HCT116 (cell line): ENCODE measurements around the gene FAAP100. TPM values are rescaled to one million over a fixed set of nuclear protein-coding genes. Genes with fewer than 3 reads are reported as not detected.

Experiments used
- ATAC-seq: fragments of 200-7000 bp; cut with Tn5 transposase; 2 replicates; pipeline ENCODE4 v1.9.1; 2020; ENCODE audit warnings: mild to moderate bottlenecking, moderate library complexity
- BruUV-seq: library from RNA; stranded (reverse); fragments of 400-500 nt; replicated peaks from 2 replicates; lab custom pipeline; 2021; lab: Mats Ljungman, UMichigan
- CTCF ChIA-PET: fragments of 300-600 bp; sonication (Branson Sonifier 250); formaldehyde crosslinking; loops from one replicate; lab custom pipeline; 2021; ENCODE audit warnings: antibody characterized with exemption; lab: Charles Lee
- POLR2A ChIA-PET: fragments of 300-600, 350-600 bp; sonication (Branson Sonifier 250); formaldehyde crosslinking; loops from one replicate; lab custom pipeline; 2021; ENCODE audit warnings: antibody characterized with exemption; lab: Charles Lee
- RAD21 ChIA-PET, 2 experiments: fragments of 300-600 bp; sonication (Branson Sonifier 250); formaldehyde crosslinking; loops; one replicate each; lab custom pipeline; 2023; ENCODE audit warnings: low total read pairs in 2 of 2; ENCODE audit not compliant: uncharacterized antibody in 2 of 2, unreplicated experiment in 2 of 2, low non-redundant PET in 1 of 2; lab: Charles Lee
- DNase-seq: peaks from one replicate; pipeline ENCODE4 v3.0.0-alpha.2; 2010; ENCODE audit warnings: low read depth, low spot score
- H2AFZ ChIP-seq: fragments of 200-600 bp; shearing (Covaris generic), sonication (generic); 2 replicates; pipeline ENCODE4 v1.6.1; 2017; ENCODE audit warnings: low read depth, mixed run types, mixed read lengths, antibody characterized with exemption, low read length; ENCODE audit not compliant: poor library complexity, severe bottlenecking
- H3K27ac ChIP-seq: 2 replicates; pipeline ENCODE4 v1.5.1; 2012; ENCODE audit warnings: low read depth, low read length
- H3K27me3 ChIP-seq: fragments of 200-600 bp; sonication (generic); 2 replicates; pipeline ENCODE4 v1.6.1; 2016; ENCODE audit warnings: mixed run types, low read length, mixed read lengths; ENCODE audit not compliant: insufficient read depth
- H3K36me3 ChIP-seq, 2 experiments: fragments of 200-500 bp in 1 of 2; fragments of 200-600 bp in 1 of 2; sonication (Bioruptor generic) in 1 of 2; sonication (generic) in 1 of 2; 2 replicates each; pipeline versions ENCODE4 v1.5.1 to v1.6.1; 2014 to 2016; ENCODE audit warnings: low read length in 2 of 2, inconsistent platforms in 1 of 2, mixed read lengths in 1 of 2, mixed run types in 1 of 2; ENCODE audit not compliant: insufficient read depth in 2 of 2, control insufficient read depth in 1 of 2
- H3K4me1 ChIP-seq, 2 experiments: fragments of 200-600 bp in 1 of 2; sonication (generic) in 1 of 2; 2 replicates each; pipeline versions ENCODE4 v1.5.1 to v1.6.1; 2012 to 2017; ENCODE audit warnings: low read length in 2 of 2, inconsistent platforms in 1 of 2, mild to moderate bottlenecking in 1 of 2, mixed read lengths in 1 of 2, mixed run types in 1 of 2, moderate library complexity in 1 of 2; ENCODE audit not compliant: insufficient read depth in 2 of 2, control insufficient read depth in 1 of 2
- H3K4me2 ChIP-seq: fragments of 200-600 bp; sonication (generic); 2 replicates; pipeline ENCODE4 v1.6.1; 2017; ENCODE audit warnings: mixed run types, low read length, mixed read lengths
- H3K4me3 ChIP-seq, 2 experiments: fragments of 200-600 bp in 1 of 2; sonication (generic) in 1 of 2; replicated peaks in 1 of 2; 2 replicates each; pipeline ENCODE4 v1.5.1; 2011 to 2016; ENCODE audit warnings: low read length in 2 of 2, control low read depth in 1 of 2, low read depth in 1 of 2, mild to moderate bottlenecking in 1 of 2, mixed read lengths in 1 of 2, mixed run types in 1 of 2
- H3K79me2 ChIP-seq: fragments of 200-600 bp; sonication (generic); 2 replicates; pipeline ENCODE4 v1.6.1; 2017; ENCODE audit warnings: mild to moderate bottlenecking, mixed run types, low read length, moderate library complexity, mixed read lengths; ENCODE audit not compliant: insufficient read depth
- H3K9ac ChIP-seq: fragments of 200-600 bp; sonication (generic); 2 replicates; pipeline ENCODE4 v1.6.1; 2016; ENCODE audit warnings: low read length, mixed read lengths
- H3K9me2 ChIP-seq: fragments of 200-600 bp; sonication (generic), shearing (Covaris generic); 2 replicates; pipeline ENCODE4 v1.6.1; 2017; ENCODE audit warnings: mixed run types, mild to moderate bottlenecking, moderate library complexity; ENCODE audit not compliant: insufficient read depth
- H3K9me3 ChIP-seq, 2 experiments: fragments of 200-500 bp in 1 of 2; fragments of 200-600 bp in 1 of 2; sonication (Bioruptor generic) in 1 of 2; sonication (generic) in 1 of 2; 2 replicates each; pipeline ENCODE4 v1.6.1; 2014 to 2017; ENCODE audit warnings: low read length in 2 of 2, mixed read lengths in 2 of 2, inconsistent platforms in 1 of 2, low read depth in 1 of 2, mild to moderate bottlenecking in 1 of 2, mixed run types in 1 of 2, moderate library complexity in 1 of 2; ENCODE audit not compliant: control insufficient read depth in 1 of 2, insufficient read depth in 1 of 2
- H4K20me1 ChIP-seq: fragments of 200-600 bp; sonication (generic), shearing (Covaris generic); 2 replicates; pipeline ENCODE4 v1.6.1; 2017; ENCODE audit warnings: mixed run types, mild to moderate bottlenecking, moderate library complexity; ENCODE audit not compliant: insufficient read depth
- CEBPB ChIP-seq: IDR thresholded peaks from 2 replicates; pipeline ENCODE4 v1.6.1; 2012; ENCODE audit warnings: low read depth
- ELF1 ChIP-seq: IDR thresholded peaks from 2 replicates; pipeline ENCODE4 v1.6.1; 2012; ENCODE audit warnings: low read depth, borderline replicate concordance
- FOSL1 ChIP-seq: IDR thresholded peaks from 2 replicates; pipeline ENCODE4 v1.6.1; 2012; ENCODE audit warnings: low read depth
- JUND ChIP-seq: IDR thresholded peaks from 2 replicates; pipeline ENCODE4 v1.6.1; 2012
- POLR2A ChIP-seq: IDR thresholded peaks from 2 replicates; pipeline ENCODE4 v1.7.0; 2011; ENCODE audit warnings: borderline replicate concordance; ENCODE audit not compliant: insufficient read depth, insufficient read length; ENCODE audit errors: extremely low read depth
- SRF ChIP-seq: IDR thresholded peaks from 2 replicates; pipeline ENCODE4 v1.6.1; 2012; ENCODE audit warnings: low read depth
- intact Hi-C: fragments of 100-400 bp; cut with micrococcal nuclease; formaldehyde crosslinking; loops from 2 replicates; pipeline ENCODE4 v1.10.0; 2022
- total RNA-seq: library from RNA; stranded (reverse); gene quantifications from one replicate; pipeline ENCODE4 v1.2.1, GENCODE V29; 2021; ENCODE audit not compliant: unreplicated experiment
- TF ChIP-seq, protein P1 (sequence below): IDR thresholded peaks from 2 replicates; pipeline ENCODE4 v1.6.1; 2012

FAAP100 gene
- total RNA-seq, 1 experiment from 2014 or later = 53.4 TPM

DNA sequence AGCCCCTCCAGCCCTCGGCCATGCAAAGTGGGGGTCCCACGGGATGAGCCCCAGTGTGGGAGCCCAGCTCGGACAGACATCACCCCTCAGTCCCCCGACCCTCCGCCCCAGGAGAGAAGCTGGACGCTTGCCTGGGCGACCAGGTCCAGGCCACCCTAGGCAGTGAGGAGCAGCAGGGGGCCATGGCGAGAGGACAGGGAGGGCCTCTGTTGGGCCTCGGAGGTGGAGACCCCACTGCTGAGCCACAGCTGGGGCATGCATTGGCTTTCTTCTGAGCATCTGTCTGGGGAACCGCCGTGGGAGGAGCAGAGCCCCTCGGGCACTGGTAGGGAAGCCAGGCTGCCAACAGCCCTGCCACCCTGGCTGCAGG lies 52.6 kb downstream of the FAAP100 start:
- no peaks in the 10 kb centered on the region for H3K9me2 ChIP-seq
- ChIA-PET POLR2A (interaction anchor here (1.2 to 3.9 kb wide), 2 partner anchors 10 to 13 kb away, joined by 4 to 26 read pairs; partner anchors contain the start of gene ACTG1), CTCF (no interaction called here), RAD21 (interaction anchor here in 1 of 2 experiments (1.1 kb wide), 1 partner anchor 27 kb away, joined by 5 read pairs; no protein-coding TSS in a partner anchor)
- ATAC-seq = no peak
- intact Hi-C loops = no loop called here
- H3K36me3 ChIP-seq = no peaks in the 10 kb centered on the region
- BruUV-seq = no TSS peak
- no peak overlapping the region for H3K9ac ChIP-seq
- H3K4me3 ChIP-seq = no peak overlapping the region
- no peak overlapping the region for H2AFZ ChIP-seq
- H3K27ac ChIP-seq = no peak overlapping the region
- peak overlapping the region; percentile 9; the same call in 1 of the 2 replicates for H3K4me2 ChIP-seq
- DNase-seq = no peak
- H3K27me3 ChIP-seq = no peaks in the 10 kb centered on the region
- no peaks in the 10 kb centered on the region for H3K9me3 ChIP-seq
- H4K20me1 ChIP-seq = no peaks in the 10 kb centered on the region
- H3K79me2 ChIP-seq = no peaks in the 10 kb centered on the region
- no peak for TF ChIP-seq ELF1
- TF ChIP-seq FOSL1 = no peak
- H3K4me1 ChIP-seq = peaks cover 4 to 18% of the 10 kb centered on the region in 2 experiments; a peak in 3 of 4 replicates

DNA sequence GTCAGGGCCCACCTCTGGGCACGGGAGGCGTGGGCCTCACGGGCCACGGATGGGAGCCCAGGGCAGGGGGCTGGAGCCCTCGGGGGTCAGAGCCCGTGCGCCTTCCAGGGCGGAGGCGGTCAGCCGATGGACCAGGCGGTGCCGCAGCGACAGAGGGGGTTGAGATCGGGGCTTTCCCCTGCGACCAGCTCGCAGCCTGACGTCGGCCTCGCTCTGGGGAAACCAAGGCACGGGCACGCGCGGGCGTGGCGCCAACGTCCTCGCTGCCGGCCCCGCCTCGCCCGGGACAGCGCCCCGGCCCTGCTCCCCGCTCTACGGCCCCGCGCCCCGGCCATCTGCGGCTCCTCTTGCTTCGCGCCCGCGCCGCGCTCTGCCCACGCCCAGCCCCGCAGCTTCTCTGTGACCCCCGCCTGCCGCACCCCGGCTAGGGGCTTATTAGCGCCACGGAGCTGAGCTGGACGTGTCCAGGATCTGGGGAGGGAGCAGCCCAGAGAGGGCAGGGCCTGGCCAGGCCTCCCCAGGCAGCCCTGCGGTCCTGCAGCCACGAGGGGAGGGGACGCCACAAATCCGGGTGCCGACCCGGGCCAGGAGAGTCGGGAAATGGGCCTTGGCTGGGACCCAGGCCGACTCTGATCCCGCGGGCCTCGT lies 53.1 kb downstream of the FAAP100 start:
- TF ChIP-seq, protein P1, sequence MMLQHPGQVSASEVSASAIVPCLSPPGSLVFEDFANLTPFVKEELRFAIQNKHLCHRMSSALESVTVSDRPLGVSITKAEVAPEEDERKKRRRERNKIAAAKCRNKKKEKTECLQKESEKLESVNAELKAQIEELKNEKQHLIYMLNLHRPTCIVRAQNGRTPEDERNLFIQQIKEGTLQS = no peak
- TF ChIP-seq POLR2A (no peak), JUND (no peak), SRF (no peak), CEBPB (no peak)
- Histone ChIP-seq H3K36me3 (no peaks in the 10 kb centered on the region), H2AFZ (no peak overlapping the region), H3K9ac (no peak overlapping the region), H3K79me2 (no peaks in the 10 kb centered on the region), H3K27me3 (no peaks in the 10 kb centered on the region), H3K4me2 (no peak overlapping the region), H3K9me3 (no peaks in the 10 kb centered on the region), H3K4me1 (peaks cover 4 to 18% of the 10 kb centered on the region in 2 experiments; a peak in 3 of 4 replicates), H3K9me2 (no peaks in the 10 kb centered on the region), H4K20me1 (no peaks in the 10 kb centered on the region), H3K4me3 (no peak overlapping the region), H3K27ac (no peak overlapping the region; the same call in 1 of the 2 replicates)
- BruUV-seq = no TSS peak
- intact Hi-C loops = no loop called here
- ChIA-PET POLR2A (interaction anchor here (3.9 kb wide), 1 partner anchor 10 kb away, joined by 26 read pairs; no protein-coding TSS in a partner anchor), CTCF (no interaction called here), RAD21 (interaction anchor here in 1 of 2 experiments (1.1 kb wide), 1 partner anchor 27 kb away, joined by 5 read pairs; no protein-coding TSS in a partner anchor)
- DNase-seq = no peak
- ATAC-seq = no peak
